GM18519 (cell line): ENCODE measurements around the gene NKX6-1.

ENCODE experiments used
- ATAC-seq: cut with Tn5 transposase; IDR thresholded peaks from one replicate; pipeline ENCODE4 v1.9.1; 2021; ENCODE audit warnings: mild to moderate bottlenecking, moderate library complexity; ENCODE audit not compliant: unreplicated experiment, low FRiP score

Gene NKX6-1

GRCh38 chr4:84481077-84481859 lies 17.8 kb downstream of the NKX6-1 start:
- ATAC-seq: no peak

- ATAC-seq: no peak
Measured at GRCh38 chr4:84480082-84480481, 19.0 kb downstream of the NKX6-1 start.

- no peak for ATAC-seq
Measured at GRCh38 chr4:84479663-84480062, 19.4 kb downstream of the NKX6-1 start.

GRCh38 chr4:84477738-84478137 lies 21.4 kb downstream of the NKX6-1 start:
- no peak for ATAC-seq

- ATAC-seq: no peak
Measured at GRCh38 chr4:84474107-84474506, 25.0 kb downstream of the NKX6-1 start.

DNA sequence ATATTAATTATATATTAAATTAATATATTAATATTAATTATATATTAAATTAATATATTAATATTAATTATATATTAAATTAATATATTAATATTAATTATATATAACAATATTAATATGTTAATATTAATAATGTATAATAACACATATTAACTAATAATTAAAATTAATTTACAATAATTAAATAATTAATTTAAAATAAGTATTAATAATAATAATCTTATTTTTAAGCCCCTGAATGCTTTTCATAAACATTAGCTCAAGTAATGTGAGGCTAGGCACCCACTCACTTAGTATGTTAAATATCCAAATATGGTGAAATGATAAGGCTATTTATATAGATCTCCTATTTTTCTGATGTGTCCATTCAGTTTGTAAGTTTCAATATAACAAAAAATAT lies 26.9 kb downstream of the NKX6-1 start:
- no peak for ATAC-seq

GRCh38 chr4:84470204-84470785 lies 28.8 kb downstream of the NKX6-1 start:
- no peak for ATAC-seq

- no peak for ATAC-seq
Measured at GRCh38 chr4:84467601-84468000, 31.5 kb downstream of the NKX6-1 start.

- ATAC-seq: no peak
Measured at GRCh38 chr4:84459783-84460182, 39.3 kb downstream of the NKX6-1 start.

- no peak for ATAC-seq
Measured at GRCh38 chr4:84456157-84456556, 42.9 kb downstream of the NKX6-1 start.

DNA sequence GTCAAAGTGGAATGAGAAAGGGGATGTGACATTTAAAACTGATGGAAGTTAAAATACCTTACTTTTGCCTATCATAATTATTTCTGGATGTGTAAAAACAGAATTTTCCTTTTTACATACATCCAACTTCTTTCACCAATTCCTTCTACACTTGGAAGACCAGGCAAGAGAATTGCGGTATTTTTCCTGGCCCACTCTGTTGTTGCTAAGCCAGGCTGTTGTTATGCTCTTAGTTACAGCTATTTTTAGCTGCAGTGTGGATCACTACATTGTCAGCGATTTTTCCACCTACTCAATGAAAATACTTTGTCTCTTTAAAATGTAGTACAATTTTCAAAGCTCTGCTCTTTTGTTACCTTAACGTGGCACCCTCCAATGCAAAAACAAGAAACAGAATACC lies 43.4 kb downstream of the NKX6-1 start:
- no peak for ATAC-seq

DNA sequence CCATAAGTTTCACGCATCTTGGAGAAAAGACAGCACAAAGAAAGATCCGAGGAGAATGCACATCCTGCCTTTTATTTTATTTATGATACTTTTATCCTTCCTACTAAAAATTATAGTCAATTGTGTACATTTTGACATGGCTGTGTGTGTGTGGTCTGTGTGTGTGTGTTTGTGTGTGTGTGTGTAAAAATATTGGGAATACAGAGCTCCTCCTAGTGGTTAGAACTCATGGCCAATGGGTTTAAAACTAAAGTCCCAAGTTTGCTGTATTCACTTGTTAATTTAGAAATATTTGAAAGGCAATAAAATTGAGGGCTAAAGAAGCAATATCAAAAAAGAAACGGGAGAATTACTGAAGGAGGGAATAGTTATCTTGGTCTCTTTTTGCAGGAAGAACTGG lies 47.5 kb downstream of the NKX6-1 start:
- no peak for ATAC-seq

DNA sequence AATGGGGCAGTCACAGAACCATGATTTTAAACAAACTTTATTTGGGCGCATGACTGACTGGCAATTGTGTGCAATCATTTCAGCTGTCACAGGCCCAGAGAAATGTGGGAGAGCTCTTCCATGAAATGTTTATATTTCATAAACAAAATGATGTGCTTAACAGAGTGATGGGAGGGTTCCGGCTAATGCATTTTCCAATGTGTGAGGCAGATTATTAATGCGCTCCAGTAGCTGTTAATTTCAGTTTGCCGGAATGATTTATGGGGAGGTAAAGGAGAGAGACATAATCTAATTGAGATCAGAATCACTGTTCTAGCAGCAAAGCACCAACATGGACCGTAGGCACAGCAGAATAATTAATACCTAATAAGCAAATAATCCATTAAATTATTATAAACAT lies 55.6 kb downstream of the NKX6-1 start:
- no peak for ATAC-seq

GRCh38 chr4:84442778-84443177 lies 56.3 kb downstream of the NKX6-1 start:
- no peak for ATAC-seq
